Upper lobe of right lung (tissue), 1 donor: ENCODE results near the gene STH. TPM values are rescaled to one million over a fixed set of nuclear protein-coding genes. Genes with fewer than 3 reads are reported as not detected.
A peak's percentile ranks its signal among the peaks of the same experiment; 100 is the strongest.

Experiments used
- ATAC-seq: fragments of 200-7000 bp; cut with Tn5 transposase; one replicate; pipeline ENCODE4 v1.9.1; 2020; ENCODE audit warnings: mild to moderate bottlenecking, moderate library complexity
- DNase-seq: peaks from one replicate; pipeline ENCODE4 v3.0.0-alpha.2; 2020
- H3K27ac ChIP-seq: fragments of 200-600 bp; one replicate; pipeline ENCODE4 v1.8.0; 2022
- H3K27me3 ChIP-seq: fragments of 200-600 bp; one replicate; pipeline ENCODE4 v1.8.0; 2022; ENCODE audit warnings: mild to moderate bottlenecking
- H3K36me3 ChIP-seq: fragments of 200-600 bp; one replicate; pipeline ENCODE4 v1.8.0; 2022
- H3K4me1 ChIP-seq: fragments of 200-600 bp; one replicate; pipeline ENCODE4 v1.8.0; 2022
- H3K4me3 ChIP-seq: fragments of 200-600 bp; one replicate; pipeline ENCODE4 v1.8.0; 2022; ENCODE audit warnings: mild to moderate bottlenecking
- H3K9me3 ChIP-seq: fragments of 200-600 bp; one replicate; pipeline ENCODE4 v1.8.0; 2022
- intact Hi-C: fragments of 100-400 bp; cut with DNase I; formaldehyde crosslinking; loops from one replicate; pipeline ENCODE4 v1.11.0; 2022
- total RNA-seq: library from RNA; stranded (reverse); fragmentation: NEBNext Ultra II Directional; extraction: Animal tissue kit (Norgen Biotek cat#: 25700); gene quantifications from one replicate; pipeline ENCODE4 v1.2.1, GENCODE V29; 2021
- TF ChIP-seq, protein P1 (sequence below): fragments of 200-600 bp; IDR thresholded peaks from one replicate; pipeline ENCODE4 v1.8.0; 2022; ENCODE audit warnings: antibody characterized with exemption
- donor health status: DM: no; HTN: yes; CAD: no; lungs with severe emphysema.

The STH gene
- total RNA-seq, 1 donor from 2014 or later: not detected

DNA sequence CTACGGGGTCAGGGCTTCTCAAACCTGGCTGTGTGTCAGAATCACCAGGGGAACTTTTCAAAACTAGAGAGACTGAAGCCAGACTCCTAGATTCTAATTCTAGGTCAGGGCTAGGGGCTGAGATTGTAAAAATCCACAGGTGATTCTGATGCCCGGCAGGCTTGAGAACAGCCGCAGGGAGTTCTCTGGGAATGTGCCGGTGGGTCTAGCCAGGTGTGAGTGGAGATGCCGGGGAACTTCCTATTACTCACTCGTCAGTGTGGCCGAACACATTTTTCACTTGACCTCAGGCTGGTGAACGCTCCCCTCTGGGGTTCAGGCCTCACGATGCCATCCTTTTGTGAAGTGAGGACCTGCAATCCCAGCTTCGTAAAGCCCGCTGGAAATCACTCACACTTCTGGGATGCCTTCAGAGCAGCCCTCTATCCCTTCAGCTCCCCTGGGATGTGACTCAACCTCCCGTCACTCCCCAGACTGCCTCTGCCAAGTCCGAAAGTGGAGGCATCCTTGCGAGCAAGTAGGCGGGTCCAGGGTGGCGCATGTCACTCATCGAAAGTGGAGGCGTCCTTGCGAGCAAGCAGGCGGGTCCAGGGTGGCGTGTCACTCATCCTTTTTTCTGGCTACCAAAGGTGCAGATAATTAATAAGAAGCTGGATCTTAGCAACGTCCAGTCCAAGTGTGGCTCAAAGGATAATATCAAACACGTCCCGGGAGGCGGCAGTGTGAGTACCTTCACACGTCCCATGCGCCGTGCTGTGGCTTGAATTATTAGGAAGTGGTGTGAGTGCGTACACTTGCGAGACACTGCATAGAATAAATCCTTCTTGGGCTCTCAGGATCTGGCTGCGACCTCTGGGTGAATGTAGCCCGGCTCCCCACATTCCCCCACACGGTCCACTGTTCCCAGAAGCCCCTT, 10.9 kb downstream of the STH start:
- H3K9me3 ChIP-seq: no peaks in the 10 kb centered on the region
- no peaks in the 10 kb centered on the region for H3K4me1 ChIP-seq
- H3K27me3 ChIP-seq: no peaks in the 10 kb centered on the region
- no peak overlapping the region for H3K4me3 ChIP-seq
- no peak for DNase-seq
- TF ChIP-seq, protein P1, sequence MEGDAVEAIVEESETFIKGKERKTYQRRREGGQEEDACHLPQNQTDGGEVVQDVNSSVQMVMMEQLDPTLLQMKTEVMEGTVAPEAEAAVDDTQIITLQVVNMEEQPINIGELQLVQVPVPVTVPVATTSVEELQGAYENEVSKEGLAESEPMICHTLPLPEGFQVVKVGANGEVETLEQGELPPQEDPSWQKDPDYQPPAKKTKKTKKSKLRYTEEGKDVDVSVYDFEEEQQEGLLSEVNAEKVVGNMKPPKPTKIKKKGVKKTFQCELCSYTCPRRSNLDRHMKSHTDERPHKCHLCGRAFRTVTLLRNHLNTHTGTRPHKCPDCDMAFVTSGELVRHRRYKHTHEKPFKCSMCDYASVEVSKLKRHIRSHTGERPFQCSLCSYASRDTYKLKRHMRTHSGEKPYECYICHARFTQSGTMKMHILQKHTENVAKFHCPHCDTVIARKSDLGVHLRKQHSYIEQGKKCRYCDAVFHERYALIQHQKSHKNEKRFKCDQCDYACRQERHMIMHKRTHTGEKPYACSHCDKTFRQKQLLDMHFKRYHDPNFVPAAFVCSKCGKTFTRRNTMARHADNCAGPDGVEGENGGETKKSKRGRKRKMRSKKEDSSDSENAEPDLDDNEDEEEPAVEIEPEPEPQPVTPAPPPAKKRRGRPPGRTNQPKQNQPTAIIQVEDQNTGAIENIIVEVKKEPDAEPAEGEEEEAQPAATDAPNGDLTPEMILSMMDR: no peak
- H3K27ac ChIP-seq: no peak overlapping the region
- H3K36me3 ChIP-seq: no peaks in the 10 kb centered on the region
- no peak for ATAC-seq
- intact Hi-C loops: no loop called here

DNA sequence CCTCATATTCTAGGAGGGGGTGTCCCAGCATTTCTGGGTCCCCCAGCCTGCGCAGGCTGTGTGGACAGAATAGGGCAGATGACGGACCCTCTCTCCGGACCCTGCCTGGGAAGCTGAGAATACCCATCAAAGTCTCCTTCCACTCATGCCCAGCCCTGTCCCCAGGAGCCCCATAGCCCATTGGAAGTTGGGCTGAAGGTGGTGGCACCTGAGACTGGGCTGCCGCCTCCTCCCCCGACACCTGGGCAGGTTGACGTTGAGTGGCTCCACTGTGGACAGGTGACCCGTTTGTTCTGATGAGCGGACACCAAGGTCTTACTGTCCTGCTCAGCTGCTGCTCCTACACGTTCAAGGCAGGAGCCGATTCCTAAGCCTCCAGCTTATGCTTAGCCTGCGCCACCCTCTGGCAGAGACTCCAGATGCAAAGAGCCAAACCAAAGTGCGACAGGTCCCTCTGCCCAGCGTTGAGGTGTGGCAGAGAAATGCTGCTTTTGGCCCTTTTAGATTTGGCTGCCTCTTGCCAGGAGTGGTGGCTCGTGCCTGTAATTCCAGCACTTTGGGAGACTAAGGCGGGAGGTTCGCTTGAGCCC, 11.6 kb downstream of the STH start:
- DNase-seq (no peak), ATAC-seq (no peak)
- intact Hi-C loops: no loop called here

DNA sequence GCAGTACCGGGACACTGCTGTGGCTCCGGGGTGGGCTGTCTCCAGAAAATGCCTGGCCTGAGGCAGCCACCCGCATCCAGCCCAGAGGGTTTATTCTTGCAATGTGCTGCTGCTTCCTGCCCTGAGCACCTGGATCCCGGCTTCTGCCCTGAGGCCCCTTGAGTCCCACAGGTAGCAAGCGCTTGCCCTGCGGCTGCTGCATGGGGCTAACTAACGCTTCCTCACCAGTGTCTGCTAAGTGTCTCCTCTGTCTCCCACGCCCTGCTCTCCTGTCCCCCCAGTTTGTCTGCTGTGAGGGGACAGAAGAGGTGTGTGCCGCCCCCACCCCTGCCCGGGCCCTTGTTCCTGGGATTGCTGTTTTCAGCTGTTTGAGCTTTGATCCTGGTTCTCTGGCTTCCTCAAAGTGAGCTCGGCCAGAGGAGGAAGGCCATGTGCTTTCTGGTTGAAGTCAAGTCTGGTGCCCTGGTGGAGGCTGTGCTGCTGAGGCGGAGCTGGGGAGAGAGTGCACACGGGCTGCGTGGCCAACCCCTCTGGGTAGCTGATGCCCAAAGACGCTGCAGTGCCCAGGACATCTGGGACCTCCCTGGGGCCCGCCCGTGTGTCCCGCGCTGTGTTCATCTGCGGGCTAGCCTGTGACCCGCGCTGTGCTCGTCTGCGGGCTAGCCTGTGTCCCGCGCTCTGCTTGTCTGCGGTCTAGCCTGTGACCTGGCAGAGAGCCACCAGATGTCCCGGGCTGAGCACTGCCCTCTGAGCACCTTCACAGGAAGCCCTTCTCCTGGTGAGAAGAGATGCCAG, 12.9 kb downstream of the STH start:
- Histone ChIP-seq H3K4me1 (no peaks in the 10 kb centered on the region), H3K4me3 (no peak overlapping the region), H3K27ac (no peak overlapping the region), H3K36me3 (no peaks in the 10 kb centered on the region), H3K27me3 (no peaks in the 10 kb centered on the region), H3K9me3 (no peaks in the 10 kb centered on the region)
- intact Hi-C loops: no loop called here
- TF ChIP-seq, protein P1: no peak
- DNase-seq (no peak), ATAC-seq (no peak)

More for the DNA sequence above, 11.6 kb downstream of the STH start:
- H3K4me3 ChIP-seq: no peak overlapping the region
- H3K9me3 ChIP-seq: no peaks in the 10 kb centered on the region
- TF ChIP-seq, protein P1: no peak
- no peaks in the 10 kb centered on the region for H3K27me3 ChIP-seq
- H3K36me3 ChIP-seq: no peaks in the 10 kb centered on the region
- H3K27ac ChIP-seq: no peak overlapping the region
- H3K4me1 ChIP-seq: no peaks in the 10 kb centered on the region

DNA sequence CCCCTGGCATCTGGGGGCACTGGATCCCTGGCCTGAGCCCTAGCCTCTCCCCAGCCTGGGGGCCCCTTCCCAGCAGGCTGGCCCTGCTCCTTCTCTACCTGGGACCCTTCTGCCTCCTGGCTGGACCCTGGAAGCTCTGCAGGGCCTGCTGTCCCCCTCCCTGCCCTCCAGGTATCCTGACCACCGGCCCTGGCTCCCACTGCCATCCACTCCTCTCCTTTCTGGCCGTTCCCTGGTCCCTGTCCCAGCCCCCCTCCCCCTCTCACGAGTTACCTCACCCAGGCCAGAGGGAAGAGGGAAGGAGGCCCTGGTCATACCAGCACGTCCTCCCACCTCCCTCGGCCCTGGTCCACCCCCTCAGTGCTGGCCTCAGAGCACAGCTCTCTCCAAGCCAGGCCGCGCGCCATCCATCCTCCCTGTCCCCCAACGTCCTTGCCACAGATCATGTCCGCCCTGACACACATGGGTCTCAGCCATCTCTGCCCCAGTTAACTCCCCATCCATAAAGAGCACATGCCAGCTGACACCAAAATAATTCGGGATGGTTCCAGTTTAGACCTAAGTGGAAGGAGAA, 13.5 kb downstream of the STH start:
- no peak for DNase-seq
- no peaks in the 10 kb centered on the region for H3K4me1 ChIP-seq
- H3K36me3 ChIP-seq: no peaks in the 10 kb centered on the region
- intact Hi-C loops: no loop called here
- no peaks in the 10 kb centered on the region for H3K9me3 ChIP-seq
- H3K27me3 ChIP-seq: no peaks in the 10 kb centered on the region
- TF ChIP-seq, protein P1: no peak
- no peak overlapping the region for H3K27ac ChIP-seq
- no peak overlapping the region for H3K4me3 ChIP-seq
- no peak for ATAC-seq

DNA sequence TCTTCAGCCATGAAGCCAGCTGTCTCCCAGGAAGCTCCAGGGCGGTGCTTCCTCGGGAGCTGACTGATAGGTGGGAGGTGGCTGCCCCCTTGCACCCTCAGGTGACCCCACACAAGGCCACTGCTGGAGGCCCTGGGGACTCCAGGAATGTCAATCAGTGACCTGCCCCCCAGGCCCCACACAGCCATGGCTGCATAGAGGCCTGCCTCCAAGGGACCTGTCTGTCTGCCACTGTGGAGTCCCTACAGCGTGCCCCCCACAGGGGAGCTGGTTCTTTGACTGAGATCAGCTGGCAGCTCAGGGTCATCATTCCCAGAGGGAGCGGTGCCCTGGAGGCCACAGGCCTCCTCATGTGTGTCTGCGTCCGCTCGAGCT, 14.1 kb downstream of the STH start:
- ATAC-seq (no peak), DNase-seq (peak; percentile 48)
- no peaks in the 10 kb centered on the region for H3K4me1 ChIP-seq
- intact Hi-C loops: no loop called here
- H3K36me3 ChIP-seq: no peaks in the 10 kb centered on the region
- H3K27ac ChIP-seq: no peak overlapping the region
- H3K27me3 ChIP-seq: no peaks in the 10 kb centered on the region
- no peak overlapping the region for H3K4me3 ChIP-seq
- no peaks in the 10 kb centered on the region for H3K9me3 ChIP-seq
- TF ChIP-seq, protein P1: no peak
